Measurements from ENCODE around the gene NCEH1.
"Not testable (repeated sequence)": the region's sequence is repeated elsewhere in the genome, so short reads cannot be mapped to it uniquely, and the experiment has no call there.

Gene NCEH1

GRCh38 chr3:172707030-172707429 lies 3.8 kb downstream of the NCEH1 start:
- DNase-seq: no peak

- DNase-seq: no peak
These were observed 5.7 kb downstream of the NCEH1 start for GRCh38 chr3:172705170-172705569.

GRCh38 chr3:172704001-172704400 lies 6.9 kb downstream of the NCEH1 start:
- DNase-seq: no peak

GRCh38 chr3:172702731-172703130 lies 8.1 kb downstream of the NCEH1 start:
- not testable (repeated sequence) for DNase-seq

- DNase-seq: no peak
These were observed 8.6 kb downstream of the NCEH1 start for GRCh38 chr3:172702256-172702655.

- no peak for DNase-seq
These were observed 9.1 kb downstream of the NCEH1 start for GRCh38 chr3:172701751-172702150.

- no peak for DNase-seq
These were observed 9.9 kb downstream of the NCEH1 start for GRCh38 chr3:172700936-172701455.

- DNase-seq: no peak
These were observed 10.6 kb downstream of the NCEH1 start for GRCh38 chr3:172700256-172700655.

- no peak for DNase-seq
These were observed 11.8 kb downstream of the NCEH1 start for GRCh38 chr3:172699031-172699430.

GRCh38 chr3:172698631-172699030 lies 12.2 kb downstream of the NCEH1 start:
- DNase-seq: no peak

GRCh38 chr3:172697558-172697957 lies 13.3 kb downstream of the NCEH1 start:
- no peak for DNase-seq

- no peak for DNase-seq
These were observed 14.5 kb downstream of the NCEH1 start for GRCh38 chr3:172696357-172696756.

- DNase-seq: no peak
These were observed 16.2 kb downstream of the NCEH1 start for GRCh38 chr3:172694573-172695246.

- DNase-seq: no peak
These were observed 18.0 kb downstream of the NCEH1 start for GRCh38 chr3:172692751-172693338.

- DNase-seq: no peak
These were observed 19.9 kb downstream of the NCEH1 start for GRCh38 chr3:172690936-172691335.

- no peak for DNase-seq
These were observed 22.3 kb downstream of the NCEH1 start for GRCh38 chr3:172688588-172688987.

- no peak for DNase-seq
These were observed 23.4 kb downstream of the NCEH1 start for GRCh38 chr3:172687501-172687900.

- DNase-seq: peak in 1 of 5 experiments; percentile 47
These were observed 25.3 kb downstream of the NCEH1 start for GRCh38 chr3:172685331-172686214.

GRCh38 chr3:172680684-172681083 lies 30.2 kb downstream of the NCEH1 start:
- no peak for DNase-seq

GRCh38 chr3:172679599-172679998 lies 31.3 kb downstream of the NCEH1 start:
- no peak for DNase-seq

- no peak for DNase-seq
These were observed 32.8 kb downstream of the NCEH1 start for GRCh38 chr3:172678068-172678467.

- no peak for DNase-seq
These were observed 34.5 kb downstream of the NCEH1 start for GRCh38 chr3:172676196-172676922.

Data from T-helper 2 cell (primary cell).